CD14-positive monocyte (primary cell): Measurements from ENCODE around the gene PECR. TPM values are rescaled to one million over a fixed set of nuclear protein-coding genes. Genes with fewer than 3 reads are reported as not detected.

Experiments
- DNase-seq, 3 donors: peaks; one replicate each; pipeline ENCODE4 v3.0.0-alpha.2; 2011 to 2022
- H2AFZ ChIP-seq: 2 replicates; pipeline ENCODE4 v1.6.0; 2012; ENCODE audit warnings: mild to moderate bottlenecking, low read depth, low read length, inconsistent platforms; ENCODE audit not compliant: insufficient read depth, poor library complexity, severe bottlenecking
- H3K27ac ChIP-seq, 2 donors: 1 replicate in 1 of 2; 2 replicates in 1 of 2; pipeline ENCODE4 v1.5.1; 2012 to 2013; ENCODE audit warnings: low read length in 2 of 2, control low read depth in 1 of 2, inconsistent platforms in 1 of 2, low read depth in 1 of 2, mild to moderate bottlenecking in 1 of 2
- H3K27me3 ChIP-seq, 2 donors: one replicate each; pipeline versions ENCODE4 v1.6.0 to v1.6.1; 2011 to 2013; ENCODE audit warnings: low read length in 2 of 2; ENCODE audit not compliant: control insufficient read depth in 2 of 2, insufficient read depth in 2 of 2
- H3K36me3 ChIP-seq, 2 donors: replicated peaks in 1 of 2; 1 replicate in 1 of 2; 2 replicates in 1 of 2; pipeline versions ENCODE4 v1.5.1 to v1.6.1; 2012 to 2013; ENCODE audit warnings: low read length in 2 of 2, control low read depth in 1 of 2, inconsistent platforms in 1 of 2, mild to moderate bottlenecking in 1 of 2; ENCODE audit not compliant: insufficient read depth in 2 of 2, control insufficient read depth in 1 of 2
- H3K4me1 ChIP-seq, 2 donors: 1 replicate in 1 of 2; 2 replicates in 1 of 2; pipeline versions ENCODE4 v1.5.1 to v1.6.1; 2012 to 2013; ENCODE audit warnings: low read length in 2 of 2, control low read depth in 1 of 2, inconsistent platforms in 1 of 2, mild to moderate bottlenecking in 1 of 2, moderate library complexity in 1 of 2; ENCODE audit not compliant: insufficient read depth in 2 of 2, control insufficient read depth in 1 of 2
- H3K4me2 ChIP-seq: replicated peaks from 2 replicates; pipeline ENCODE3; 2012; ENCODE audit warnings: low read length, moderate library complexity, mild to moderate bottlenecking; ENCODE audit not compliant: poor library complexity, severe bottlenecking; ENCODE audit errors: extremely low read depth
- H3K4me3 ChIP-seq, 3 experiments: fragments of 200-600 bp in 1 of 3; sonication (generic) in 1 of 3; replicated peaks in 1 of 3; 1 replicate in 2 of 3; 2 replicates in 1 of 3; pipeline ENCODE4 v1.5.1; 2011 to 2013; ENCODE audit warnings: low read length in 3 of 3, mild to moderate bottlenecking in 3 of 3, control low read depth in 2 of 3, low read depth in 2 of 3, inconsistent platforms in 1 of 3, moderate library complexity in 1 of 3
- H3K79me2 ChIP-seq: 2 replicates; pipeline ENCODE4 v1.6.0; 2012; ENCODE audit warnings: mild to moderate bottlenecking, control low read depth, inconsistent platforms, low read length, moderate library complexity; ENCODE audit not compliant: insufficient read depth
- H3K9ac ChIP-seq: 2 replicates; pipeline ENCODE4 v1.6.0; 2017; ENCODE audit warnings: low read length, mild to moderate bottlenecking; ENCODE audit not compliant: insufficient read depth, poor library complexity, severe bottlenecking
- H3K9me3 ChIP-seq, 2 donors: replicated peaks in 1 of 2; 1 replicate in 1 of 2; 2 replicates in 1 of 2; pipeline versions ENCODE4 v1.5.1 to v1.6.1; 2012 to 2013; ENCODE audit warnings: low read length in 2 of 2, control low read depth in 1 of 2; ENCODE audit not compliant: control insufficient read depth in 1 of 2, insufficient read depth in 1 of 2
- H4K20me1 ChIP-seq: 2 replicates; pipeline ENCODE4 v1.6.0; 2012; ENCODE audit warnings: mild to moderate bottlenecking, low read length, control low read depth, moderate library complexity; ENCODE audit not compliant: insufficient read depth
- H3K27ac Mint-ChIP-seq, 7 donors: one replicate each; pipeline ENCODE4 v1.8.0; 2020; ENCODE audit warnings: mild to moderate bottlenecking in 7 of 7, mixed read lengths in 7 of 7, moderate library complexity in 6 of 7, inconsistent platforms in 2 of 7
- H3K27me3 Mint-ChIP-seq, 3 donors: one replicate each; pipeline ENCODE4 v1.8.0; 2021 to 2022; ENCODE audit warnings: low read depth in 3 of 3, mild to moderate bottlenecking in 3 of 3, mixed read lengths in 3 of 3, moderate library complexity in 3 of 3, inconsistent platforms in 1 of 3
- H3K36me3 Mint-ChIP-seq, 2 donors: one replicate each; pipeline ENCODE4 v1.8.0; 2020; ENCODE audit warnings: mixed read lengths in 2 of 2, inconsistent platforms in 1 of 2, mild to moderate bottlenecking in 1 of 2
- H3K4me1 Mint-ChIP-seq: one replicate; pipeline ENCODE4 v1.8.0; 2020; ENCODE audit warnings: mild to moderate bottlenecking, mixed read lengths
- H3K4me3 Mint-ChIP-seq, 2 donors: one replicate each; pipeline ENCODE4 v1.8.0; 2020; ENCODE audit warnings: mild to moderate bottlenecking in 2 of 2, mixed read lengths in 2 of 2, moderate library complexity in 1 of 2
- H3K9me3 Mint-ChIP-seq, 7 donors: one replicate each; pipeline ENCODE4 v1.8.0; 2020 to 2022; ENCODE audit warnings: mixed read lengths in 7 of 7, mild to moderate bottlenecking in 6 of 7, moderate library complexity in 6 of 7, inconsistent platforms in 2 of 7
- WGBS: methylation state at CpG from one replicate; pipeline ENCODE4 v1.1.5; 2013; ENCODE audit warnings: missing lambda C conversion rate; ENCODE audit not compliant: insufficient coverage; 5-methylcytosine and 5-hydroxymethylcytosine counted together
- intact Hi-C, 2 donors: fragments of 100-400 bp; cut with micrococcal nuclease; formaldehyde crosslinking; loops; one replicate each; pipeline versions ENCODE4 v1.15.0 to v1.15.1; 2023
- polyA plus RNA-seq, 3 donors: library from polyadenylated mRNA; depleted of rRNA in 1 of 3; unstranded in 2 of 3; stranded (reverse) in 1 of 3; fragments of 300-500 nt in 2 of 3; fragments of >200 nt in 1 of 3; fragmentation: Illumina TruSeq in 2 of 3; gene quantifications; 1 replicate in 2 of 3; 2 replicates in 1 of 3; pipeline ENCODE4 v1.2.3, GENCODE V29; 2012 to 2021
- TF ChIP-seq, protein P1 (sequence below): fragments of 200-600 bp; IDR thresholded peaks from one replicate; pipeline ENCODE4 v1.8.0; 2022; ENCODE audit warnings: antibody characterized with exemption, mild to moderate bottlenecking

Gene PECR
- polyA plus RNA-seq, 3 donors, result 7.4 to 16.9 (median 12.3) TPM

DNA sequence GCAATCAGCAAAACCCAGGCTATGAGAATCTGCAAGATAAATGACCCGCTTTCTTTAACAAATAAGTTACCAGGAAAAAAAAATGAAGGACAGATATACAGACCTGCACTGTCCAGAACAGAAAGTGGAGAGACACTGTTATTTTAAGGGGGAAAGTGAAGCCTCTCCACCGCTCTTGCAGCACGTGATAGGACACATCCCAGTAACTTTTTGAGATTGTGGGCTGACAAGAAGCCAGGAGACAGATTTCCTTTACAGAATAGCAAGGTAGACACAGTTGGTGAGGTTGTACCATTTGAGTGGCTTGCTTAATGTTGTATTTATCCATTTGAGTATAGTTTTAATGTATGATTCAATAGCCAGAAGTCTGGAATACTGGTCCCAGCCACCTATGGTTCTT, 13.1 kb upstream of the PECR start:
- H3K4me2 ChIP-seq, result no peak overlapping the region
- peaks cover 4% of the 10 kb centered on the region in 2 donors for H3K36me3 Mint-ChIP-seq
- no peaks in the 10 kb centered on the region for H3K79me2 ChIP-seq
- no peaks in the 10 kb centered on the region for H3K36me3 ChIP-seq
- H3K27ac ChIP-seq, result no peak overlapping the region
- WGBS, result 100% methylated on average over 2 of the region's 3 CpGs
- no peaks in the 10 kb centered on the region for H3K4me1 ChIP-seq
- H3K9ac ChIP-seq, result no peak overlapping the region
- no peak overlapping the region for H3K4me3 Mint-ChIP-seq
- H3K4me3 ChIP-seq, result no peak overlapping the region
- H2AFZ ChIP-seq, result no peak overlapping the region
- peaks cover 0 to 2% (median 0%) of the 10 kb centered on the region in 7 donors for H3K9me3 Mint-ChIP-seq
- H4K20me1 ChIP-seq, result no peaks in the 10 kb centered on the region
- no peak overlapping the region for H3K27ac Mint-ChIP-seq
- H3K27me3 Mint-ChIP-seq, result peaks cover 0 to 7% (median 0%) of the 10 kb centered on the region in 3 donors
- peaks cover 0 to 3% of the 10 kb centered on the region in 2 donors for H3K9me3 ChIP-seq
- no peak for DNase-seq
- TF ChIP-seq, protein P1, sequence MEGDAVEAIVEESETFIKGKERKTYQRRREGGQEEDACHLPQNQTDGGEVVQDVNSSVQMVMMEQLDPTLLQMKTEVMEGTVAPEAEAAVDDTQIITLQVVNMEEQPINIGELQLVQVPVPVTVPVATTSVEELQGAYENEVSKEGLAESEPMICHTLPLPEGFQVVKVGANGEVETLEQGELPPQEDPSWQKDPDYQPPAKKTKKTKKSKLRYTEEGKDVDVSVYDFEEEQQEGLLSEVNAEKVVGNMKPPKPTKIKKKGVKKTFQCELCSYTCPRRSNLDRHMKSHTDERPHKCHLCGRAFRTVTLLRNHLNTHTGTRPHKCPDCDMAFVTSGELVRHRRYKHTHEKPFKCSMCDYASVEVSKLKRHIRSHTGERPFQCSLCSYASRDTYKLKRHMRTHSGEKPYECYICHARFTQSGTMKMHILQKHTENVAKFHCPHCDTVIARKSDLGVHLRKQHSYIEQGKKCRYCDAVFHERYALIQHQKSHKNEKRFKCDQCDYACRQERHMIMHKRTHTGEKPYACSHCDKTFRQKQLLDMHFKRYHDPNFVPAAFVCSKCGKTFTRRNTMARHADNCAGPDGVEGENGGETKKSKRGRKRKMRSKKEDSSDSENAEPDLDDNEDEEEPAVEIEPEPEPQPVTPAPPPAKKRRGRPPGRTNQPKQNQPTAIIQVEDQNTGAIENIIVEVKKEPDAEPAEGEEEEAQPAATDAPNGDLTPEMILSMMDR, result no peak
- intact Hi-C loops, result no loop called here
- no peaks in the 10 kb centered on the region for H3K27me3 ChIP-seq
- H3K4me1 Mint-ChIP-seq, result peaks cover 5% of the 10 kb centered on the region

DNA sequence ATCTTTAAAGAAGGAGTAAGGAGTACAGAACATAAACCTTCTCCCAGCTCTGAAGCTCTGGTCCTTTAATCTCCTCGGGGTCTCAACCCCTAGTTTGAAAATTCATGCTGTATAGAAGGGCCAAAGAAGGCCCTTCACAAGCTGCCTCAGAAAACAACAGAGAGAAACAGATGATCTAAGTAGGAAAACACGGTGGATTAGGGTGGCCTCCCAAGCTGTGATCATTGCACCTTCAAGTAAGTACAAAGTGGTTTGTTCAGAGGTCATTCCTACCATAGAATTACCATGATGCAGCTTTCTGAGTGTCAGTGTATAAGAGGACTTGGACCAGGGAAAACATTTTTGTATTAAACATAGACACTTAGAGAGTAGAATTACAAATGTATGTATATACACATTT, 11.0 kb upstream of the PECR start:
- peaks cover 5% of the 10 kb centered on the region for H3K4me1 Mint-ChIP-seq
- WGBS, result 100% methylated on average over 1 of the region's 2 CpGs
- no peak overlapping the region for H3K4me3 ChIP-seq
- TF ChIP-seq, protein P1, result no peak
- H3K27ac ChIP-seq, result no peak overlapping the region
- H3K9ac ChIP-seq, result no peak overlapping the region
- intact Hi-C loops, result no loop called here
- H3K9me3 ChIP-seq, result no peaks in the 10 kb centered on the region
- H3K4me2 ChIP-seq, result no peak overlapping the region
- no peaks in the 10 kb centered on the region for H4K20me1 ChIP-seq
- no peak overlapping the region for H3K27ac Mint-ChIP-seq
- peaks cover 0 to 4% (median 0%) of the 10 kb centered on the region in 7 donors for H3K9me3 Mint-ChIP-seq
- H2AFZ ChIP-seq, result no peak overlapping the region
- no peaks in the 10 kb centered on the region for H3K27me3 ChIP-seq
- no peaks in the 10 kb centered on the region for H3K36me3 ChIP-seq
- peaks cover 0 to 7% (median 0%) of the 10 kb centered on the region in 3 donors for H3K27me3 Mint-ChIP-seq
- no peaks in the 10 kb centered on the region for H3K4me1 ChIP-seq
- no peak for DNase-seq
- H3K79me2 ChIP-seq, result no peaks in the 10 kb centered on the region
- H3K4me3 Mint-ChIP-seq, result no peak overlapping the region
- peaks cover 3 to 4% of the 10 kb centered on the region in 2 donors for H3K36me3 Mint-ChIP-seq
